Ecto neural progenitor cell (in vitro differentiated cells): ENCODE data around the gene CD160.
"Not testable (repeated sequence)": the region's sequence is repeated elsewhere in the genome, so short reads cannot be mapped to it uniquely, and the experiment has no call there.

Experiments used
- DNase-seq: peaks from one replicate; pipeline ENCODE4 v3.0.0-alpha.2; 2018; ENCODE audit warnings: low spot score

Gene CD160

GRCh38 chr1:145710291-145711027 is 8.8 kb upstream of the CD160 start:
- DNase-seq = no peak

- DNase-seq = no peak
Measured at GRCh38 chr1:145711213-145711651, 8.1 kb upstream of the CD160 start.

- no peak for DNase-seq
Measured at GRCh38 chr1:145714524-145715111, 4.7 kb upstream of the CD160 start.

GRCh38 chr1:145716641-145717345 is 2.5 kb upstream of the CD160 start:
- no peak for DNase-seq

- DNase-seq = no peak
Measured at GRCh38 chr1:145717833-145718232, 1.5 kb upstream of the CD160 start.

- DNase-seq = not testable (repeated sequence)
Measured at GRCh38 chr1:145718465-145718864, 834 bp upstream of the CD160 start.

GRCh38 chr1:145720556-145720877 is 1.2 kb downstream of the CD160 start:
- DNase-seq = no peak

GRCh38 chr1:145720878-145721671 is 1.8 kb downstream of the CD160 start:
- DNase-seq = peak; percentile 89

- DNase-seq = not testable (repeated sequence)
Measured at GRCh38 chr1:145726193-145726592, 6.9 kb downstream of the CD160 start.

GRCh38 chr1:145729196-145729595 is 9.9 kb downstream of the CD160 start:
- no peak for DNase-seq

GRCh38 chr1:145729666-145730436 is 10.6 kb downstream of the CD160 start:
- DNase-seq = no peak

GRCh38 chr1:145730467-145730866 is 11.2 kb downstream of the CD160 start:
- no peak for DNase-seq

GRCh38 chr1:145730900-145731299 is 11.6 kb downstream of the CD160 start:
- no peak for DNase-seq

- no peak for DNase-seq
Measured at GRCh38 chr1:145736191-145736590, 16.9 kb downstream of the CD160 start.

GRCh38 chr1:145740269-145740668 is 21.0 kb downstream of the CD160 start:
- DNase-seq = no peak

GRCh38 chr1:145747398-145748247 is 28.3 kb downstream of the CD160 start:
- DNase-seq = no peak

GRCh38 chr1:145750426-145750825 is 31.1 kb downstream of the CD160 start:
- no peak for DNase-seq

- no peak for DNase-seq
Measured at GRCh38 chr1:145751491-145752037, 32.3 kb downstream of the CD160 start.

GRCh38 chr1:145757420-145757819 is 38.1 kb downstream of the CD160 start:
- no peak for DNase-seq

GRCh38 chr1:145758116-145758515 is 38.8 kb downstream of the CD160 start:
- DNase-seq = no peak
